Lower leg skin (tissue), 3 donors: ENCODE data around the gene CNOT6L.

ENCODE experiments used
- POLR2A ChIP-seq, 2 donors: fragments of 450-650 bp; IDR thresholded peaks; one replicate each; pipeline ENCODE4 v1.6.1; 2016 to 2017; ENCODE audit warnings: antibody characterized with exemption in 2 of 2, mild to moderate bottlenecking in 1 of 2, moderate library complexity in 1 of 2
- TF ChIP-seq, protein P1 (sequence below), 3 donors: fragments of 450-650 bp; IDR thresholded peaks; one replicate each; pipeline ENCODE4 v1.5.1; 2016; ENCODE audit warnings: antibody characterized with exemption in 3 of 3, mild to moderate bottlenecking in 3 of 3, moderate library complexity in 2 of 3

DNA sequence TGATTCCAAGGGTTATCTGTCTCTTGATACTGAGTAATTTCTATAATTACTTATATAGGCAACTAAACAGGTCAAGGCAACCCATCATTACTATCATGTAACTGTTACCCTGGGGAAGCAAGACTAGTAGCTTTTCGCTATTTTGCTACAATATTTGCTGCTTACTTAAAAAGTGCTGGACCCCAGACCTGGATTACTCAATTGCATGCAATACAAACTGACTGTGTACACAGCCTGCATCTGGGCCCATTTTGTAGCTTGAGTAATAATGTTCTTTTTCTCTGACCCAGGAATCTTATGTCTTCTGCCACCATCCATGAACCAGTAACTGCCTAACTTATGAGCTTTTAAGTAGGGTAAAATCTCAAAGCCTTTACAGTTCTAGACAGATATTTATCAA, 53.4 kb downstream of the CNOT6L start:
- TF ChIP-seq, protein P1, sequence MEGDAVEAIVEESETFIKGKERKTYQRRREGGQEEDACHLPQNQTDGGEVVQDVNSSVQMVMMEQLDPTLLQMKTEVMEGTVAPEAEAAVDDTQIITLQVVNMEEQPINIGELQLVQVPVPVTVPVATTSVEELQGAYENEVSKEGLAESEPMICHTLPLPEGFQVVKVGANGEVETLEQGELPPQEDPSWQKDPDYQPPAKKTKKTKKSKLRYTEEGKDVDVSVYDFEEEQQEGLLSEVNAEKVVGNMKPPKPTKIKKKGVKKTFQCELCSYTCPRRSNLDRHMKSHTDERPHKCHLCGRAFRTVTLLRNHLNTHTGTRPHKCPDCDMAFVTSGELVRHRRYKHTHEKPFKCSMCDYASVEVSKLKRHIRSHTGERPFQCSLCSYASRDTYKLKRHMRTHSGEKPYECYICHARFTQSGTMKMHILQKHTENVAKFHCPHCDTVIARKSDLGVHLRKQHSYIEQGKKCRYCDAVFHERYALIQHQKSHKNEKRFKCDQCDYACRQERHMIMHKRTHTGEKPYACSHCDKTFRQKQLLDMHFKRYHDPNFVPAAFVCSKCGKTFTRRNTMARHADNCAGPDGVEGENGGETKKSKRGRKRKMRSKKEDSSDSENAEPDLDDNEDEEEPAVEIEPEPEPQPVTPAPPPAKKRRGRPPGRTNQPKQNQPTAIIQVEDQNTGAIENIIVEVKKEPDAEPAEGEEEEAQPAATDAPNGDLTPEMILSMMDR (IDR thresholded peaks at IDR 0.05) = no peak
- no peak for TF ChIP-seq POLR2A (IDR thresholded peaks at IDR 0.05)
